HG02938 (cell line): Measurements from ENCODE around the gene ARHGEF33.
"Not testable (repeated sequence)": the region's sequence is repeated elsewhere in the genome, so short reads cannot be mapped to it uniquely, and the experiment has no call there.

Experiments used
- ATAC-seq: cut with Tn5 transposase; IDR thresholded peaks from one replicate; pipeline ENCODE4 v1.9.1; 2021; ENCODE audit warnings: mild to moderate bottlenecking, moderate library complexity; ENCODE audit not compliant: unreplicated experiment

The ARHGEF33 gene

GRCh38 chr2:38907743-38908562 is 18.3 kb downstream of the ARHGEF33 start:
- peak; percentile 90 for ATAC-seq

GRCh38 chr2:38909872-38910271 is 20.2 kb downstream of the ARHGEF33 start:
- ATAC-seq, result no peak

- no peak for ATAC-seq
Measured at GRCh38 chr2:38911191-38911590, 21.5 kb downstream of the ARHGEF33 start.

GRCh38 chr2:38912619-38913018 is 22.9 kb downstream of the ARHGEF33 start:
- ATAC-seq, result no peak

GRCh38 chr2:38922389-38922788 is 32.7 kb downstream of the ARHGEF33 start:
- no peak for ATAC-seq

- no peak for ATAC-seq
Measured at GRCh38 chr2:38922902-38923301, 33.2 kb downstream of the ARHGEF33 start.

GRCh38 chr2:38925982-38926381 is 36.3 kb downstream of the ARHGEF33 start:
- no peak for ATAC-seq

- no peak for ATAC-seq
Measured at GRCh38 chr2:38930600-38930999, 40.9 kb downstream of the ARHGEF33 start.

- no peak for ATAC-seq
Measured at GRCh38 chr2:38932586-38932985, 42.9 kb downstream of the ARHGEF33 start.

GRCh38 chr2:38933653-38934052 is 44.0 kb downstream of the ARHGEF33 start:
- no peak for ATAC-seq

- ATAC-seq, result no peak
Measured at GRCh38 chr2:38934742-38935141, 45.1 kb downstream of the ARHGEF33 start.

- ATAC-seq, result no peak
Measured at GRCh38 chr2:38935568-38936172, 46.0 kb downstream of the ARHGEF33 start.

- not testable (repeated sequence) for ATAC-seq
Measured at GRCh38 chr2:38936516-38936915, 46.8 kb downstream of the ARHGEF33 start.

- ATAC-seq, result no peak
Measured at GRCh38 chr2:38937548-38937947, 47.9 kb downstream of the ARHGEF33 start.

GRCh38 chr2:38940746-38941145 is 51.1 kb downstream of the ARHGEF33 start:
- ATAC-seq, result no peak

GRCh38 chr2:38943784-38944183 is 54.1 kb downstream of the ARHGEF33 start:
- no peak for ATAC-seq

GRCh38 chr2:38945372-38945771 is 55.7 kb downstream of the ARHGEF33 start:
- ATAC-seq, result no peak

- no peak for ATAC-seq
Measured at GRCh38 chr2:38945911-38946310, 56.2 kb downstream of the ARHGEF33 start.

- no peak for ATAC-seq
Measured at GRCh38 chr2:38947241-38948239, 57.9 kb downstream of the ARHGEF33 start.

GRCh38 chr2:38948387-38948882 is 58.8 kb downstream of the ARHGEF33 start:
- ATAC-seq, result no peak

- ATAC-seq, result no peak
Measured at GRCh38 chr2:38948995-38949394, 59.3 kb downstream of the ARHGEF33 start.
